Activated B cell treated with CpG ODN at 0.5 μM for 24 hours (primary cell): ENCODE data around the gene SETD1B. TPM values are rescaled to one million over a fixed set of nuclear protein-coding genes. Genes with fewer than 3 reads are reported as not detected.
A peak's percentile ranks its signal among the peaks of the same experiment; 100 is the strongest.

ENCODE experiments used
- ATAC-seq: fragments of 200-7000 bp; cut with Tn5 transposase; one replicate; pipeline ENCODE4 v1.10.0; 2021; ENCODE audit warnings: low read depth, mild to moderate bottlenecking, moderate library complexity
- CTCF ChIA-PET: fragments of 350-600 bp; sonication (Branson Sonifier 250); formaldehyde crosslinking; loops from one replicate; lab custom pipeline; 2021; ENCODE audit warnings: antibody characterized with exemption; lab: Charles Lee
- POLR2A ChIA-PET: fragments of 350-600 bp; sonication (Branson Sonifier 250); formaldehyde crosslinking; loops from one replicate; lab custom pipeline; 2021; ENCODE audit warnings: antibody characterized with exemption; lab: Charles Lee
- DNase-seq: peaks from one replicate; pipeline ENCODE4 v3.0.0; 2022
- H3K27ac Mint-ChIP-seq: one replicate; pipeline ENCODE4 v1.8.0; 2020; ENCODE audit warnings: mixed read lengths
- H3K27me3 Mint-ChIP-seq: one replicate; pipeline ENCODE4 v1.8.0; 2021; ENCODE audit warnings: mixed read lengths
- H3K36me3 Mint-ChIP-seq: one replicate; pipeline ENCODE4 v1.8.0; 2021; ENCODE audit warnings: low read depth, mixed read lengths
- H3K4me1 Mint-ChIP-seq: one replicate; pipeline ENCODE4 v1.8.0; 2021; ENCODE audit warnings: mixed read lengths
- H3K4me3 Mint-ChIP-seq: one replicate; pipeline ENCODE4 v1.8.0; 2020; ENCODE audit warnings: mild to moderate bottlenecking, mixed read lengths
- H3K9me3 Mint-ChIP-seq: one replicate; pipeline ENCODE4 v1.8.0; 2020; ENCODE audit warnings: mixed read lengths
- CTCF ChIP-seq: fragments of 200-600 bp; IDR thresholded peaks from one replicate; pipeline ENCODE4 v1.8.0; 2022; ENCODE audit warnings: antibody characterized with exemption, mild to moderate bottlenecking
- intact Hi-C: fragments of 100-400 bp; cut with micrococcal nuclease; formaldehyde crosslinking; loops from one replicate; pipeline ENCODE4 v1.15.1; 2024
- total RNA-seq: library from RNA; stranded (reverse); gene quantifications from 2 replicates; pipeline ENCODE4 v1.2.3, GENCODE V29; 2022

The SETD1B gene
- total RNA-seq, 1 donor from 2014 or later, result 40.3 TPM

GRCh38 chr12:121779422-121779895 lies 24.4 kb upstream of the SETD1B start:
- H3K27me3 Mint-ChIP-seq, result no peaks in the 10 kb centered on the region
- H3K36me3 Mint-ChIP-seq, result peaks cover 46% of the 10 kb centered on the region
- CTCF ChIA-PET, result interaction anchor here (15.0 kb wide), 1 partner anchor 13 kb away, joined by 387 read pairs; the partner anchor contains the start of gene RHOF
- POLR2A ChIA-PET, result interaction anchor here (33.0 kb wide), 1 partner anchor 23 kb away, joined by 1155 read pairs; the partner anchor contains the start of genes RHOF and SETD1B
- no peak overlapping the region for H3K27ac Mint-ChIP-seq
- no peak overlapping the region for H3K4me3 Mint-ChIP-seq
- intact Hi-C loops, result no loop called here
- no peaks in the 10 kb centered on the region for H3K9me3 Mint-ChIP-seq
- peaks cover 56% of the 10 kb centered on the region for H3K4me1 Mint-ChIP-seq
- ATAC-seq, result no peak
- DNase-seq, result no peak
- no peak for TF ChIP-seq CTCF

- H3K4me3 Mint-ChIP-seq, result no peak overlapping the region
- intact Hi-C loops, result no loop called here
- peaks cover 53% of the 10 kb centered on the region for H3K36me3 Mint-ChIP-seq
- no peak for DNase-seq
- no peaks in the 10 kb centered on the region for H3K27me3 Mint-ChIP-seq
- no peaks in the 10 kb centered on the region for H3K9me3 Mint-ChIP-seq
- H3K4me1 Mint-ChIP-seq, result peaks cover 64% of the 10 kb centered on the region
- CTCF ChIA-PET, result interaction anchor here (1.1 to 15.0 kb wide), 3 partner anchors 12 to 228 kb away, joined by 3 to 387 read pairs (median 27); partner anchors contain the start of gene RHOF
- no peak for TF ChIP-seq CTCF
- peak overlapping the region; percentile 98 for H3K27ac Mint-ChIP-seq
- no peak for ATAC-seq
- POLR2A ChIA-PET, result interaction anchor here (0.5 to 33.0 kb wide), 3 partner anchors 22 to 1659 kb away, joined by 3 to 1155 read pairs (median 4); partner anchors contain the start of genes RHOF and SETD1B
Measured at GRCh38 chr12:121780429-121780828, 23.4 kb upstream of the SETD1B start.

- intact Hi-C loops, result no loop called here
- peaks cover 69% of the 10 kb centered on the region for H3K4me1 Mint-ChIP-seq
- no peak for TF ChIP-seq CTCF
- DNase-seq (peak; percentile 35), ATAC-seq (peak; percentile 56)
- H3K27me3 Mint-ChIP-seq, result no peaks in the 10 kb centered on the region
- peaks cover 61% of the 10 kb centered on the region for H3K36me3 Mint-ChIP-seq
- no peaks in the 10 kb centered on the region for H3K9me3 Mint-ChIP-seq
- POLR2A ChIA-PET, result interaction anchor here (0.5 to 33.0 kb wide), 10 partner anchors 21 to 554 kb away, joined by 3 to 1155 read pairs (median 3); partner anchors contain the start of genes PSMD9, RHOF, SETD1B and TMEM120B
- H3K4me3 Mint-ChIP-seq, result peak overlapping the region; percentile 84
- CTCF ChIA-PET, result interaction anchor here (0.8 to 15.0 kb wide), 8 partner anchors 8 to 108 kb away, joined by 3 to 387 read pairs (median 4); partner anchors contain the start of gene RHOF
- peak overlapping the region; percentile 98 for H3K27ac Mint-ChIP-seq
Measured at GRCh38 chr12:121781484-121781997, 22.3 kb upstream of the SETD1B start.

- ATAC-seq (peak; percentile 76), DNase-seq (peak; percentile 61)
- peak overlapping the region; percentile 98 for H3K27ac Mint-ChIP-seq
- H3K27me3 Mint-ChIP-seq, result no peaks in the 10 kb centered on the region
- no peaks in the 10 kb centered on the region for H3K9me3 Mint-ChIP-seq
- POLR2A ChIA-PET, result interaction anchor here (0.5 to 33.0 kb wide), 12 partner anchors 20 to 931 kb away, joined by 3 to 1155 read pairs (median 3); partner anchors contain the start of genes PSMD9, RHOF, SETD1B and TMEM120B
- H3K4me1 Mint-ChIP-seq, result peaks cover 74% of the 10 kb centered on the region
- peaks cover 67% of the 10 kb centered on the region for H3K36me3 Mint-ChIP-seq
- CTCF ChIA-PET, result interaction anchor here (1.2 to 15.0 kb wide), 7 partner anchors 9 to 107 kb away, joined by 3 to 387 read pairs (median 4); partner anchors contain the start of gene RHOF
- intact Hi-C loops, result loop anchor here (1.0 kb wide), 1 partner anchor 8 kb away; no protein-coding TSS in a partner anchor
- peak overlapping the region; percentile 84 for H3K4me3 Mint-ChIP-seq
- TF ChIP-seq CTCF, result no peak
Measured at GRCh38 chr12:121781998-121782979, 21.5 kb upstream of the SETD1B start.
